H1 (cell line): Measurements from ENCODE around the gene TNIP1. TPM values are rescaled to one million over a fixed set of nuclear protein-coding genes. Genes with fewer than 3 reads are reported as not detected.

Experiments used
- CTCF ChIA-PET: fragments of 300-600 bp; sonication (Branson Sonifier 250); formaldehyde crosslinking; loops from one replicate; lab custom pipeline; 2021; ENCODE audit not compliant: partially characterized antibody; lab: Charles Lee
- POLR2A ChIA-PET: fragments of 300-600 bp; sonication (Branson Sonifier 250); formaldehyde crosslinking; loops from one replicate; lab custom pipeline; 2021; ENCODE audit warnings: inconsistent platforms; ENCODE audit not compliant: partially characterized antibody; lab: Charles Lee
- DNase-seq, 2 experiments: peaks; one replicate each; pipeline versions ENCODE4 v3.0.0 to v3.0.0-alpha.2; 2010 to 2022; ENCODE audit warnings: low spot score in 2 of 2, low read depth in 1 of 2, mixed read lengths in 1 of 2
- FAIRE-seq: peaks from 2 replicates; lab custom pipeline; 2011; peaks lifted over from hg19 to GRCh38; lab: Jason Lieb, UNC
- H2AFZ ChIP-seq: 2 replicates; pipeline ENCODE4 v1.8.1; 2012; ENCODE audit warnings: low read length, inconsistent platforms
- H2AK5ac ChIP-seq: 2 replicates; pipeline ENCODE4 v1.6.1; 2013; ENCODE audit warnings: low read depth, low read length
- H2BK120ac ChIP-seq: replicated peaks from 2 replicates; pipeline ENCODE3; 2013; ENCODE audit warnings: low read depth, low read length, inconsistent platforms
- H2BK12ac ChIP-seq: 2 replicates; pipeline ENCODE4 v1.6.1; 2013; ENCODE audit warnings: low read depth, low read length
- H2BK15ac ChIP-seq: 2 replicates; pipeline ENCODE4 v1.6.1; 2013; ENCODE audit warnings: low read length
- H2BK20ac ChIP-seq: 2 replicates; pipeline ENCODE4 v1.6.1; 2013; ENCODE audit warnings: low read length
- H2BK5ac ChIP-seq: 2 replicates; pipeline ENCODE4 v1.6.1; 2013; ENCODE audit warnings: low read depth, low read length
- H3K14ac ChIP-seq: 2 replicates; pipeline ENCODE4 v1.6.1; 2013; ENCODE audit warnings: inconsistent platforms; ENCODE audit not compliant: insufficient read length
- H3K18ac ChIP-seq: 2 replicates; pipeline ENCODE4 v1.6.1; 2013; ENCODE audit warnings: low read length; ENCODE audit errors: extremely low read depth
- H3K23ac ChIP-seq: 2 replicates; pipeline ENCODE4 v1.6.1; 2013; ENCODE audit warnings: inconsistent platforms; ENCODE audit not compliant: insufficient read length
- H3K23me2 ChIP-seq: 2 replicates; pipeline ENCODE4 v1.6.1; 2013; ENCODE audit warnings: low read depth, low read length
- H3K27ac ChIP-seq: 2 replicates; pipeline ENCODE4 v1.6.1; 2011; ENCODE audit warnings: low read depth, low read length, inconsistent platforms
- H3K27me3 ChIP-seq, 4 experiments: replicated peaks in 1 of 4; 1 replicate in 1 of 4; 2 replicates in 3 of 4; pipeline versions ENCODE4 v1.6.1 to v1.8.1; 2011 to 2013; ENCODE audit warnings: low read length in 3 of 4, mild to moderate bottlenecking in 3 of 4, inconsistent platforms in 2 of 4, mixed read lengths in 2 of 4, moderate library complexity in 1 of 4; ENCODE audit not compliant: control insufficient read depth in 3 of 4, insufficient read depth in 3 of 4; ENCODE audit errors: extremely low read depth in 1 of 4
- H3K36me3 ChIP-seq, 4 experiments: 2 replicates each; pipeline versions ENCODE4 v1.6.1 to v1.8.1; 2011 to 2013; ENCODE audit warnings: mild to moderate bottlenecking in 4 of 4, low read length in 3 of 4, moderate library complexity in 2 of 4, control low read depth in 1 of 4, inconsistent platforms in 1 of 4; ENCODE audit not compliant: insufficient read depth in 4 of 4, control insufficient read depth in 2 of 4
- H3K4ac ChIP-seq: replicated peaks from 2 replicates; pipeline ENCODE3; 2013; ENCODE audit warnings: low read length, low read depth, mixed read lengths, inconsistent platforms; ENCODE audit not compliant: insufficient read length
- H3K4me1 ChIP-seq, 4 experiments: replicated peaks in 1 of 4; 1 replicate in 1 of 4; 2 replicates in 3 of 4; pipeline versions ENCODE4 v1.6.1 to v1.8.1; 2011 to 2013; ENCODE audit warnings: low read length in 3 of 4, inconsistent platforms in 2 of 4, mixed read lengths in 1 of 4; ENCODE audit not compliant: insufficient read depth in 4 of 4, control insufficient read depth in 3 of 4
- H3K4me2 ChIP-seq, 2 experiments: 2 replicates each; pipeline versions ENCODE4 v1.6.1 to v1.8.1; 2011 to 2013; ENCODE audit warnings: low read depth in 2 of 2, low read length in 2 of 2, control low read depth in 1 of 2, inconsistent platforms in 1 of 2, mild to moderate bottlenecking in 1 of 2; ENCODE audit not compliant: insufficient read depth in 1 of 2
- H3K4me3 ChIP-seq, 4 experiments: fragments of 200-600, 300-600 bp in 1 of 4; sonication (generic), shearing (Covaris generic), sonication (Bioruptor Twin) in 1 of 4; 2 replicates each; pipeline versions ENCODE4 v1.5.1 to v1.8.1; 2011 to 2016; ENCODE audit warnings: low read length in 4 of 4, low read depth in 3 of 4, control low read depth in 2 of 4, inconsistent platforms in 2 of 4, mild to moderate bottlenecking in 2 of 4, mixed read lengths in 1 of 4, moderate library complexity in 1 of 4; ENCODE audit not compliant: insufficient read depth in 2 of 4; ENCODE audit errors: extremely low read depth in 1 of 4
- H3K56ac ChIP-seq: replicated peaks from 2 replicates; pipeline ENCODE3; 2013; ENCODE audit warnings: low read depth, mild to moderate bottlenecking, mixed read lengths, low read length, inconsistent platforms; ENCODE audit not compliant: insufficient read length
- H3K79me1 ChIP-seq: 2 replicates; pipeline ENCODE4 v1.6.1; 2013; ENCODE audit warnings: low read depth, low read length, control low read depth
- H3K79me2 ChIP-seq, 2 experiments: 2 replicates each; pipeline versions ENCODE4 v1.6.1 to v1.8.1; 2012 to 2013; ENCODE audit warnings: low read length in 2 of 2, mild to moderate bottlenecking in 2 of 2, inconsistent platforms in 1 of 2; ENCODE audit not compliant: insufficient read depth in 2 of 2, control insufficient read depth in 1 of 2
- H3K9ac ChIP-seq, 4 experiments: replicated peaks in 1 of 4; 1 replicate in 1 of 4; 2 replicates in 3 of 4; pipeline versions ENCODE4 v1.6.1 to v1.8.1; 2011 to 2013; ENCODE audit warnings: low read depth in 3 of 4, low read length in 3 of 4, control low read depth in 2 of 4, mild to moderate bottlenecking in 2 of 4, moderate library complexity in 2 of 4, inconsistent platforms in 1 of 4; ENCODE audit errors: extremely low read depth in 1 of 4
- H3K9me3 ChIP-seq, 2 experiments: 2 replicates each; pipeline versions ENCODE4 v1.6.1 to v1.8.1; 2012 to 2013; ENCODE audit warnings: mild to moderate bottlenecking in 2 of 2, moderate library complexity in 2 of 2, control low read depth in 1 of 2, inconsistent platforms in 1 of 2, low read depth in 1 of 2, low read length in 1 of 2, mixed read lengths in 1 of 2; ENCODE audit not compliant: insufficient read depth in 2 of 2
- H4K20me1 ChIP-seq, 2 experiments: replicated peaks in 1 of 2; 2 replicates each; pipeline versions ENCODE3 to v1.8.1; 2011 to 2013; ENCODE audit warnings: inconsistent platforms in 2 of 2, low read length in 2 of 2, mild to moderate bottlenecking in 1 of 2; ENCODE audit not compliant: insufficient read depth in 2 of 2, control insufficient read depth in 1 of 2
- H4K5ac ChIP-seq: 2 replicates; pipeline ENCODE4 v1.6.1; 2013; ENCODE audit warnings: low read length, low read depth, mixed read lengths, inconsistent platforms; ENCODE audit not compliant: insufficient read length
- H4K8ac ChIP-seq: 2 replicates; pipeline ENCODE4 v1.8.0; 2013; ENCODE audit warnings: mild to moderate bottlenecking, moderate library complexity, low read length, inconsistent platforms; ENCODE audit not compliant: insufficient read depth; ENCODE audit errors: extremely low read depth
- H4K91ac ChIP-seq: replicated peaks from 2 replicates; pipeline ENCODE3; 2013; ENCODE audit warnings: low read length, mixed read lengths, inconsistent platforms; ENCODE audit not compliant: insufficient read length
- ASH2L ChIP-seq: fragments of 200-600, 300-600 bp; sonication (generic); IDR thresholded peaks from one replicate; pipeline ENCODE4 v1.7.1; 2017; ENCODE audit warnings: low read length
- CEBPB ChIP-seq: IDR thresholded peaks from 2 replicates; pipeline ENCODE4 v1.6.1; 2012; ENCODE audit warnings: low read depth, low read length
- E2F6 ChIP-seq: IDR thresholded peaks from 2 replicates; pipeline ENCODE4 v1.6.1; 2012; ENCODE audit warnings: inconsistent platforms
- EZH2 ChIP-seq: fragments of 200-600 bp; sonication (generic); IDR thresholded peaks from 2 replicates; pipeline ENCODE4 v1.7.1; 2012; ENCODE audit warnings: low read depth, mild to moderate bottlenecking, moderate library complexity, low read length, inconsistent platforms; ENCODE audit not compliant: severe bottlenecking
- GTF2F1 ChIP-seq: IDR thresholded peaks from 2 replicates; pipeline ENCODE4 v1.6.1; 2012; ENCODE audit warnings: low read depth, low read length, improper control_type of control experiment, borderline replicate concordance
- JUN ChIP-seq: IDR thresholded peaks from 2 replicates; pipeline ENCODE4 v1.6.1; 2011; ENCODE audit warnings: low read depth, mild to moderate bottlenecking, improper control_type of control experiment, low read length
- POLR2AphosphoS5 ChIP-seq: IDR thresholded peaks from 2 replicates; pipeline ENCODE4 v1.6.1; 2011; ENCODE audit warnings: low read depth, low read length
- SRF ChIP-seq: IDR thresholded peaks from 2 replicates; pipeline ENCODE4 v1.6.1; 2011; ENCODE audit warnings: mild to moderate bottlenecking, low read depth, low read length, moderate library complexity
- SUZ12 ChIP-seq: fragments of 200-600 bp; sonication (generic); IDR thresholded peaks from 2 replicates; pipeline ENCODE4 v1.6.1; 2012; ENCODE audit warnings: mild to moderate bottlenecking, inconsistent platforms, low read length, moderate library complexity, mixed read lengths
- TAF1 ChIP-seq: IDR thresholded peaks from 2 replicates; pipeline ENCODE4 v1.6.1; 2011; ENCODE audit warnings: mild to moderate bottlenecking, low read depth, low read length
- WGBS, 2 experiments: shearing (Covaris generic) in 1 of 2; methylation state at CpG; one replicate each; pipeline versions ENCODE4 v1.1.6 to v1.1.7; 2013 to 2015; ENCODE audit warnings: low lambda C conversion rate in 2 of 2, mixed read lengths in 2 of 2, inconsistent platforms in 1 of 2, low coverage in 1 of 2, missing lambda C conversion rate in 1 of 2; ENCODE audit not compliant: insufficient replicate concordance in 2 of 2, insufficient coverage in 1 of 2, insufficient read length in 1 of 2; ENCODE audit errors: extremely low coverage in 1 of 2, missing lambda C conversion rate in 1 of 2; 5-methylcytosine and 5-hydroxymethylcytosine counted together
- polyA plus RNA-seq, 7 experiments: library from polyadenylated mRNA; depleted of rRNA in 3 of 7; stranded (reverse) in 5 of 7; unstranded in 2 of 7; fragments of >200 nt in 5 of 7; fragments of 200-250 nt in 2 of 7; gene quantifications; 1 replicate in 5 of 7; 2 replicates in 1 of 7; 4 replicates in 1 of 7; pipeline versions ENCODE4 v1.2.1 to v1.2.3, GENCODE V29; 2011 to 2013; ENCODE audit warnings: missing spikeins in 2 of 7, mixed read lengths in 2 of 7
- total RNA-seq: library from RNA; stranded (reverse); fragmentation: NEBNext Ultra II Directional; extraction: Animal tissue kit (Norgen Biotek cat#: 25700); gene quantifications from 2 replicates; pipeline ENCODE4 v1.2.1, GENCODE V29; 2021

Gene TNIP1
- total and polyA plus RNA-seq, 2 of the 8 experiments (the other 6 are each of a cell fraction or from before 2014, with no cell fraction given): 14.2 to 31.9 TPM

- no peak overlapping the region for H4K91ac ChIP-seq
- H3K27me3 ChIP-seq: no peaks in the 10 kb centered on the region
- no peak overlapping the region for H3K23ac ChIP-seq
- no peak overlapping the region for H3K4ac ChIP-seq
- FAIRE-seq: no peak
- H3K27ac ChIP-seq: no peak overlapping the region
- TF ChIP-seq TAF1 (no peak), POLR2AphosphoS5 (no peak), JUN (no peak), ASH2L (no peak), SRF (no peak), EZH2 (no peak), E2F6 (no peak), SUZ12 (no peak), GTF2F1 (no peak), CEBPB (no peak)
- TF ChIP-seq, all 59 proteins: peak for 0
- no peak overlapping the region for H2BK120ac ChIP-seq
- H3K18ac ChIP-seq: no peak overlapping the region
- no peak overlapping the region for H3K9ac ChIP-seq
- H2AK5ac ChIP-seq: no peak overlapping the region
- ChIA-PET CTCF (no interaction called here), POLR2A (no interaction called here)
- no peak overlapping the region for H2BK5ac ChIP-seq
- H2BK15ac ChIP-seq: no peak overlapping the region
- no peak for DNase-seq
- no peak overlapping the region for H3K4me3 ChIP-seq
- no peaks in the 10 kb centered on the region for H3K4me1 ChIP-seq
- H3K79me2 ChIP-seq: no peaks in the 10 kb centered on the region
- no peak overlapping the region for H2BK20ac ChIP-seq
- H4K5ac ChIP-seq: no peak overlapping the region
- H4K8ac ChIP-seq: no peak overlapping the region
- H3K79me1 ChIP-seq: no peaks in the 10 kb centered on the region
- no peaks in the 10 kb centered on the region for H3K36me3 ChIP-seq
- no peak overlapping the region for H2AFZ ChIP-seq
- peaks cover 7 to 8% of the 10 kb centered on the region in 2 experiments; a peak in 1 of 4 replicates for H3K9me3 ChIP-seq
- no peak overlapping the region for H3K56ac ChIP-seq
- no peaks in the 10 kb centered on the region for H4K20me1 ChIP-seq
- H3K14ac ChIP-seq: no peak overlapping the region
- no peaks in the 10 kb centered on the region for H3K23me2 ChIP-seq
- WGBS, 2 experiments: 88% methylated on average over 1 of the region's 1 CpG; no CpG with 5 or more reads in 1 of the 2 experiments
- H2BK12ac ChIP-seq: no peak overlapping the region
- no peak overlapping the region for H3K4me2 ChIP-seq
Observed at GRCh38 chr5:150993826-150994412, 86.9 kb downstream of the TNIP1 start.
